H9 (cell line): Measurements from ENCODE around the gene SMIM41. TPM values are rescaled to one million over a fixed set of nuclear protein-coding genes. Genes with fewer than 3 reads are reported as not detected.

Experiments used
- DNase-seq: peaks from one replicate; pipeline ENCODE4 v3.0.0-alpha.2; 2017
- H2AFZ ChIP-seq: one replicate; pipeline ENCODE4 v1.6.1; 2013; ENCODE audit warnings: mild to moderate bottlenecking, low read length, control low read depth, moderate library complexity
- H2AK5ac ChIP-seq: 2 replicates; pipeline ENCODE4 v1.6.1; 2013; ENCODE audit warnings: low read length, control low read depth, mixed read lengths; ENCODE audit not compliant: insufficient read length
- H2BK120ac ChIP-seq: one replicate; pipeline ENCODE4 v1.6.1; 2013; ENCODE audit warnings: low read depth, mild to moderate bottlenecking, low read length, control low read depth, inconsistent platforms; ENCODE audit not compliant: poor library complexity, severe bottlenecking
- H2BK12ac ChIP-seq: 2 replicates; pipeline ENCODE4 v1.6.1; 2013; ENCODE audit warnings: low read length, control low read depth, mixed read lengths, low read depth; ENCODE audit not compliant: insufficient read length
- H2BK15ac ChIP-seq: 2 replicates; pipeline ENCODE4 v1.6.1; 2013; ENCODE audit warnings: low read depth, low read length, control low read depth
- H2BK20ac ChIP-seq: one replicate; pipeline ENCODE4 v1.6.1; 2013; ENCODE audit warnings: low read depth, mild to moderate bottlenecking, low read length, control low read depth, inconsistent platforms; ENCODE audit not compliant: poor library complexity, severe bottlenecking
- H2BK5ac ChIP-seq: 2 replicates; pipeline ENCODE4 v1.6.1; 2013; ENCODE audit warnings: low read length, control low read depth, mixed read lengths; ENCODE audit not compliant: insufficient read length
- H3K14ac ChIP-seq: 2 replicates; pipeline ENCODE4 v1.6.1; 2013; ENCODE audit warnings: low read length, control low read depth; ENCODE audit not compliant: insufficient read depth
- H3K18ac ChIP-seq: 2 replicates; pipeline ENCODE4 v1.6.1; 2013; ENCODE audit warnings: low read depth, mild to moderate bottlenecking, mixed read lengths, low read length, control low read depth; ENCODE audit not compliant: insufficient read length
- H3K23ac ChIP-seq: 2 replicates; pipeline ENCODE4 v1.6.1; 2013; ENCODE audit warnings: low read length, control low read depth, mixed read lengths, low read depth; ENCODE audit not compliant: insufficient read length
- H3K23me2 ChIP-seq: 2 replicates; pipeline ENCODE4 v1.6.1; 2013; ENCODE audit warnings: low read depth, mild to moderate bottlenecking, mixed read lengths, low read length, control low read depth; ENCODE audit not compliant: insufficient read length, poor library complexity, severe bottlenecking
- H3K27ac ChIP-seq: 2 replicates; pipeline ENCODE4 v1.5.1; 2013; ENCODE audit warnings: low read length, control low read depth, mixed read lengths, low read depth; ENCODE audit not compliant: insufficient read length
- H3K27me3 ChIP-seq: 2 replicates; pipeline ENCODE4 v1.6.1; 2013; ENCODE audit warnings: low read length, control low read depth, inconsistent platforms; ENCODE audit not compliant: insufficient read depth
- H3K4ac ChIP-seq: 2 replicates; pipeline ENCODE4 v1.6.1; 2013; ENCODE audit warnings: low read depth, mild to moderate bottlenecking, control low read depth, inconsistent platforms, low read length, moderate library complexity
- H3K4me1 ChIP-seq: 2 replicates; pipeline ENCODE4 v1.6.1; 2013; ENCODE audit warnings: low read length, control low read depth, inconsistent platforms; ENCODE audit not compliant: insufficient read depth
- H3K4me2 ChIP-seq: 2 replicates; pipeline ENCODE4 v1.6.1; 2013; ENCODE audit warnings: low read length, control low read depth, mixed read lengths; ENCODE audit not compliant: insufficient read length, insufficient read depth
- H3K56ac ChIP-seq: 2 replicates; pipeline ENCODE4 v1.6.1; 2013; ENCODE audit warnings: low read depth, mild to moderate bottlenecking, mixed read lengths, low read length, control low read depth; ENCODE audit not compliant: insufficient read length
- H3K79me1 ChIP-seq: 2 replicates; pipeline ENCODE4 v1.6.1; 2013; ENCODE audit warnings: low read depth, mild to moderate bottlenecking, moderate library complexity, low read length, control low read depth, inconsistent platforms; ENCODE audit not compliant: insufficient read depth, poor library complexity, severe bottlenecking
- H3K79me2 ChIP-seq: 2 replicates; pipeline ENCODE4 v1.6.1; 2013; ENCODE audit warnings: low read length, control low read depth, inconsistent platforms; ENCODE audit not compliant: insufficient read depth
- H3K9ac ChIP-seq: 2 replicates; pipeline ENCODE4 v1.6.1; 2013; ENCODE audit warnings: low read length, control low read depth, mixed read lengths; ENCODE audit not compliant: insufficient read length; ENCODE audit errors: extremely low read depth
- H3K9me3 ChIP-seq: one replicate; pipeline ENCODE4 v1.6.1; 2013; ENCODE audit warnings: low read depth, low read length, inconsistent platforms; ENCODE audit not compliant: control insufficient read depth
- H3T11ph ChIP-seq: one replicate; pipeline ENCODE4 v1.6.1; 2013; ENCODE audit warnings: mild to moderate bottlenecking, low read length, control low read depth, inconsistent platforms
- H4K20me1 ChIP-seq: one replicate; pipeline ENCODE4 v1.6.1; 2013; ENCODE audit not compliant: control insufficient read depth, insufficient read length, insufficient read depth
- H4K5ac ChIP-seq: 2 replicates; pipeline ENCODE4 v1.6.1; 2013; ENCODE audit warnings: low read depth, mild to moderate bottlenecking, mixed read lengths, low read length, control low read depth; ENCODE audit not compliant: insufficient read length
- H4K8ac ChIP-seq: replicated peaks from 2 replicates; pipeline ENCODE4 v1.6.1; 2013; ENCODE audit warnings: low read length, control low read depth, mixed read lengths, low read depth; ENCODE audit not compliant: insufficient read length
- H4K91ac ChIP-seq: 2 replicates; pipeline ENCODE4 v1.6.1; 2013; ENCODE audit warnings: low read depth, mild to moderate bottlenecking, moderate library complexity, mixed read lengths, low read length, control low read depth; ENCODE audit not compliant: insufficient read length
- H3K27ac Mint-ChIP-seq, 3 experiments: 2 replicates in 2 of 3; 3 replicates in 1 of 3; pipeline ENCODE4 v1.8.0; 2020 to 2021; ENCODE audit warnings: mixed read lengths in 3 of 3, mild to moderate bottlenecking in 1 of 3, moderate library complexity in 1 of 3
- H3K27me3 Mint-ChIP-seq: 2 replicates; pipeline ENCODE4 v1.8.0; 2021; ENCODE audit warnings: low read depth, mild to moderate bottlenecking, moderate library complexity, mixed read lengths
- H3K36me3 Mint-ChIP-seq, 3 experiments: 2 replicates in 2 of 3; 3 replicates in 1 of 3; pipeline ENCODE4 v1.8.0; 2020 to 2021; ENCODE audit warnings: low read depth in 3 of 3, mixed read lengths in 3 of 3; ENCODE audit not compliant: insufficient read depth in 1 of 3
- H3K4me1 Mint-ChIP-seq, 2 experiments: 2 replicates each; pipeline ENCODE4 v1.8.0; 2020; ENCODE audit warnings: mixed read lengths in 2 of 2
- H3K4me3 Mint-ChIP-seq, 2 experiments: 2 replicates in 1 of 2; 3 replicates in 1 of 2; pipeline ENCODE4 v1.8.0; 2020 to 2021; ENCODE audit warnings: mild to moderate bottlenecking in 2 of 2, mixed read lengths in 2 of 2, moderate library complexity in 1 of 2
- H3K9me3 Mint-ChIP-seq, 2 experiments: 2 replicates in 1 of 2; 3 replicates in 1 of 2; pipeline ENCODE4 v1.8.0; 2020; ENCODE audit warnings: mild to moderate bottlenecking in 2 of 2, mixed read lengths in 2 of 2, moderate library complexity in 1 of 2
- WGBS: extraction: QIAGEN DNeasy Blood & Tissue Kit; methylation state at CpG from one replicate; pipeline ENCODE4 v1.1.7; 2013; ENCODE audit warnings: missing lambda C conversion rate, low lambda C conversion rate, mixed read lengths; ENCODE audit not compliant: insufficient read length; ENCODE audit errors: extremely low coverage; 5-methylcytosine and 5-hydroxymethylcytosine counted together
- total RNA-seq: library from RNA; stranded (reverse); gene quantifications from 2 replicates; pipeline ENCODE4 v1.2.1, GENCODE V29; 2021
- TF ChIP-seq, protein P1 (sequence below): fragments of 200-600 bp; sonication (generic); conservative IDR thresholded peaks from 3 replicates; pipeline ENCODE4 v1.8.0; 2021; ENCODE audit warnings: antibody characterized with exemption, mild to moderate bottlenecking

Gene SMIM41
- total RNA-seq, 1 experiment from 2014 or later: not detected

- Mint-ChIP-seq H3K4me3 (no peak overlapping the region), H3K36me3 (no peaks in the 10 kb centered on the region), H3K27ac (no peak overlapping the region), H3K27me3 (peaks cover 9% of the 10 kb centered on the region; the same call in 1 of the 2 replicates), H3K4me1 (peaks cover 22 to 38% of the 10 kb centered on the region in 2 experiments), H3K9me3 (no peaks in the 10 kb centered on the region; a peak in 2 of 5 replicates)
- DNase-seq: peak; percentile 87
- Histone ChIP-seq H4K20me1 (no peaks in the 10 kb centered on the region), H3K9ac (no peak overlapping the region), H3K27me3 (no peaks in the 10 kb centered on the region; the same call in 1 of the 2 replicates), H3K9me3 (no peaks in the 10 kb centered on the region), H3K18ac (no peak overlapping the region), H3K14ac (no peak overlapping the region), H2BK15ac (no peak overlapping the region), H4K5ac (no peak overlapping the region), H4K8ac (no peak overlapping the region), H3K79me2 (no peaks in the 10 kb centered on the region), H3T11ph (no peak overlapping the region), H3K4me1 (0 out of 2 replicates have a peak, but pooled peaks cover 2% of the 10 kb centered on the region), H4K91ac (no peak overlapping the region), H3K56ac (no peak overlapping the region), H2AFZ (peak overlapping the region; percentile 68), H3K23me2 (no peaks in the 10 kb centered on the region), H3K27ac (no peak overlapping the region), H2BK120ac (no peak overlapping the region), H2BK12ac (no peak overlapping the region), H2BK5ac (no peak overlapping the region), H3K4me2 (no peak overlapping the region), H3K23ac (no peak overlapping the region), H2BK20ac (no peak overlapping the region), H2AK5ac (no peak overlapping the region), H3K79me1 (no peaks in the 10 kb centered on the region), H3K4ac (no peak overlapping the region)
- TF ChIP-seq, protein P1, sequence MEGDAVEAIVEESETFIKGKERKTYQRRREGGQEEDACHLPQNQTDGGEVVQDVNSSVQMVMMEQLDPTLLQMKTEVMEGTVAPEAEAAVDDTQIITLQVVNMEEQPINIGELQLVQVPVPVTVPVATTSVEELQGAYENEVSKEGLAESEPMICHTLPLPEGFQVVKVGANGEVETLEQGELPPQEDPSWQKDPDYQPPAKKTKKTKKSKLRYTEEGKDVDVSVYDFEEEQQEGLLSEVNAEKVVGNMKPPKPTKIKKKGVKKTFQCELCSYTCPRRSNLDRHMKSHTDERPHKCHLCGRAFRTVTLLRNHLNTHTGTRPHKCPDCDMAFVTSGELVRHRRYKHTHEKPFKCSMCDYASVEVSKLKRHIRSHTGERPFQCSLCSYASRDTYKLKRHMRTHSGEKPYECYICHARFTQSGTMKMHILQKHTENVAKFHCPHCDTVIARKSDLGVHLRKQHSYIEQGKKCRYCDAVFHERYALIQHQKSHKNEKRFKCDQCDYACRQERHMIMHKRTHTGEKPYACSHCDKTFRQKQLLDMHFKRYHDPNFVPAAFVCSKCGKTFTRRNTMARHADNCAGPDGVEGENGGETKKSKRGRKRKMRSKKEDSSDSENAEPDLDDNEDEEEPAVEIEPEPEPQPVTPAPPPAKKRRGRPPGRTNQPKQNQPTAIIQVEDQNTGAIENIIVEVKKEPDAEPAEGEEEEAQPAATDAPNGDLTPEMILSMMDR: peak; percentile 91
- no CpG with 5 or more reads among the region's 5 CpGs for WGBS
These were observed 60.1 kb downstream of the SMIM41 start for GRCh38 chr12:52139579-52140062.
